HepG2 (cell line): Measurements from ENCODE around the gene SYNGR4. TPM values are rescaled to one million over a fixed set of nuclear protein-coding genes. Genes with fewer than 3 reads are reported as not detected.

Experiments
- AKAP8 ChIP-seq: sonication (generic); formaldehyde crosslinking; IDR thresholded peaks from 2 replicates; pipeline ENCODE4 v1.5.1; 2020; ENCODE audit warnings: mild to moderate bottlenecking, missing genetic modification reagents
- ATM ChIP-seq: fragments of 450-650 bp; IDR thresholded peaks from 2 replicates; pipeline ENCODE4 v1.7.1; 2017; ENCODE audit warnings: mild to moderate bottlenecking, borderline replicate concordance
- CREM ChIP-seq, 2 experiments: sonication (generic) in 1 of 2; formaldehyde crosslinking in 1 of 2; IDR thresholded peaks; 2 replicates each; pipeline versions ENCODE4 v1.4.0 to v1.6.1; 2016 to 2020; ENCODE audit warnings: antibody characterized with exemption in 1 of 2, mild to moderate bottlenecking in 1 of 2, missing genetic modification reagents in 1 of 2
- FLYWCH1 ChIP-seq: sonication (generic); formaldehyde crosslinking; IDR thresholded peaks from 2 replicates; pipeline ENCODE4 v1.8.1; 2023; ENCODE audit warnings: mild to moderate bottlenecking, missing genetic modification reagents
- GTF3A ChIP-seq: sonication (generic); formaldehyde crosslinking; conservative IDR thresholded peaks from 2 replicates; pipeline ENCODE4 v1.4.0; 2020; ENCODE audit warnings: mild to moderate bottlenecking, missing genetic modification reagents
- HIVEP1 ChIP-seq: sonication (generic); formaldehyde crosslinking; IDR thresholded peaks from 2 replicates; pipeline ENCODE4 v1.4.0; 2020; ENCODE audit warnings: mild to moderate bottlenecking, missing genetic modification reagents
- HNRNPL ChIP-seq: fragments of 200-400 bp; formaldehyde crosslinking; IDR thresholded peaks from 2 replicates; pipeline ENCODE4 v1.6.1; 2017; ENCODE audit warnings: mild to moderate bottlenecking, low read depth, low read length
- KDM3A ChIP-seq: IDR thresholded peaks from 2 replicates; pipeline ENCODE4 v1.6.1; 2018; ENCODE audit warnings: low read depth, missing compliant biosample characterization
- KLF13 ChIP-seq: sonication (generic); formaldehyde crosslinking; IDR thresholded peaks from 2 replicates; pipeline ENCODE4 v1.4.0; 2020; ENCODE audit warnings: mild to moderate bottlenecking, missing genetic modification reagents
- NFYC ChIP-seq: IDR thresholded peaks from 2 replicates; pipeline ENCODE4 v1.6.1; 2016; ENCODE audit warnings: missing genetic modification reagents, missing compliant biosample characterization
- POLR2A ChIP-seq, 2 experiments: IDR thresholded peaks; 2 replicates each; pipeline ENCODE4 v1.6.1; 2011; ENCODE audit warnings: low read depth in 2 of 2, low read length in 2 of 2, mild to moderate bottlenecking in 1 of 2, moderate library complexity in 1 of 2; ENCODE audit not compliant: insufficient read depth in 1 of 2
- RBFOX2 ChIP-seq: fragments of 200-400 bp; formaldehyde crosslinking; IDR thresholded peaks from 2 replicates; pipeline ENCODE4 v1.6.1; 2017; ENCODE audit warnings: low read depth, mild to moderate bottlenecking, low read length
- SATB2 ChIP-seq: sonication (generic); formaldehyde crosslinking; IDR thresholded peaks from 2 replicates; pipeline ENCODE4 v1.5.0; 2020; ENCODE audit warnings: missing genetic modification reagents
- SRSF9 ChIP-seq: fragments of 200-400 bp; formaldehyde crosslinking; IDR thresholded peaks from 2 replicates; pipeline ENCODE4 v1.6.1; 2018; ENCODE audit warnings: borderline replicate concordance, mild to moderate bottlenecking, low read depth, low read length; ENCODE audit not compliant: insufficient read depth, poor library complexity, severe bottlenecking
- ZEB1 ChIP-seq: IDR thresholded peaks from 2 replicates; pipeline ENCODE4 v1.6.1; 2012; ENCODE audit warnings: mild to moderate bottlenecking, low read depth, inconsistent platforms; ENCODE audit not compliant: insufficient replicate concordance
- ZFYVE20 ChIP-seq: sonication (generic); formaldehyde crosslinking; IDR thresholded peaks from 2 replicates; pipeline ENCODE4 v1.8.0; 2023; ENCODE audit warnings: low read depth, mild to moderate bottlenecking, moderate library complexity, missing genetic modification reagents, borderline replicate concordance
- ZGPAT ChIP-seq: IDR thresholded peaks from 2 replicates; pipeline ENCODE4 v1.6.1; 2016; ENCODE audit warnings: mild to moderate bottlenecking
- ZNF142 ChIP-seq: sonication (generic); formaldehyde crosslinking; IDR thresholded peaks from 2 replicates; pipeline ENCODE4 v1.4.0; 2020; ENCODE audit warnings: missing genetic modification reagents
- ZNF30 ChIP-seq: sonication (generic); formaldehyde crosslinking; IDR thresholded peaks from 2 replicates; pipeline ENCODE4 v1.5.0; 2020; ENCODE audit warnings: mild to moderate bottlenecking, missing genetic modification reagents
- ZNF329 ChIP-seq: sonication (generic); formaldehyde crosslinking; IDR thresholded peaks from 2 replicates; pipeline ENCODE4 v1.9.0; 2021; ENCODE audit warnings: low read depth, mild to moderate bottlenecking, missing genetic modification reagents
- polyA plus RNA-seq, 8 experiments: library from polyadenylated mRNA; depleted of rRNA in 3 of 8; stranded (reverse) in 7 of 8; unstranded in 1 of 8; fragments of >200 nt; fragmentation: Illumina TruSeq in 4 of 8; extraction: Trizol in 4 of 8; gene quantifications; 2 replicates each; pipeline versions ENCODE4 v1.2.1 to v1.2.3, GENCODE V29; 2011 to 2016; ENCODE audit warnings: low read depth in 4 of 8, missing spikeins in 1 of 8, mixed read lengths in 1 of 8; ENCODE audit not compliant: insufficient read depth in 1 of 8
- total RNA-seq, 5 experiments: library from RNA; depleted of rRNA; stranded (reverse); fragments of >200 nt; fragmentation: Illumina TruSeq; extraction: Trizol; gene quantifications; 2 replicates each; pipeline ENCODE4 v1.2.3, GENCODE V29; 2016; ENCODE audit warnings: low read depth in 1 of 5
- TF ChIP-seq, protein P1 (sequence below): sonication (generic); formaldehyde crosslinking; conservative IDR thresholded peaks from 2 replicates; pipeline ENCODE4 v1.4.0; 2020; ENCODE audit warnings: missing genetic modification reagents

The SYNGR4 gene
- total and polyA plus RNA-seq, 2 of the 13 experiments (the other 11 are each of a cell fraction or from before 2014, with no cell fraction given) = not detected

GRCh38 chr19:48391100-48392005 is 27.2 kb downstream of the SYNGR4 start, which contains the start of gene KDELR1 (continued):
- peak; percentile 15; the same call in 1 of the 2 replicates for TF ChIP-seq ZGPAT (CRISPR knock-in tag)
- no peak; the same call in 1 of the 2 replicates for TF ChIP-seq AKAP8 (CRISPR knock-in tag)
- 0 out of 2 replicates have a peak, but pooled peaks have one; percentile 19 for TF ChIP-seq KDM3A (CRISPR knock-in tag)
- TF ChIP-seq POLR2A (IDR thresholded peaks at IDR 0.05; ENCODE audit: insufficient read depth in 1 of 2, low read depth in 2 of 2, low read length in 2 of 2) = peak in 1 of 2 experiments; percentile 73; a peak in 3 of 4 replicates
- TF ChIP-seq GTF3A (CRISPR knock-in tag) = no peak
- no peak for TF ChIP-seq SATB2 (CRISPR knock-in tag)
- TF ChIP-seq ATM = no peak
- 0 out of 2 replicates have a peak, but pooled peaks have one; percentile 41 for TF ChIP-seq HIVEP1 (CRISPR knock-in tag)
- peak; percentile 22 for TF ChIP-seq ZEB1
- TF ChIP-seq ZNF142 (CRISPR knock-in tag) = no peak
- TF ChIP-seq SRSF9 = no peak
- TF ChIP-seq ZNF329 (CRISPR knock-in tag) = peak; percentile 5; the same call in 1 of the 2 replicates
- no peak for TF ChIP-seq ZNF30
- peak; percentile 47; the same call in 1 of the 2 replicates for TF ChIP-seq HNRNPL
- no peak for TF ChIP-seq NFYC
- TF ChIP-seq FLYWCH1 (CRISPR knock-in tag) = peak; percentile 11; the same call in 1 of the 2 replicates
- no peak for TF ChIP-seq KLF13 (CRISPR knock-in tag)
- TF ChIP-seq RBFOX2 = peak; percentile 79
- no peak for TF ChIP-seq ZFYVE20 (CRISPR knock-in tag)
- no peak for TF ChIP-seq CREM (IDR thresholded peaks at IDR 0.05)
- no peak for TF ChIP-seq CREM (CRISPR knock-in tag; IDR thresholded peaks at IDR 0.05)
- TF ChIP-seq, protein P1, sequence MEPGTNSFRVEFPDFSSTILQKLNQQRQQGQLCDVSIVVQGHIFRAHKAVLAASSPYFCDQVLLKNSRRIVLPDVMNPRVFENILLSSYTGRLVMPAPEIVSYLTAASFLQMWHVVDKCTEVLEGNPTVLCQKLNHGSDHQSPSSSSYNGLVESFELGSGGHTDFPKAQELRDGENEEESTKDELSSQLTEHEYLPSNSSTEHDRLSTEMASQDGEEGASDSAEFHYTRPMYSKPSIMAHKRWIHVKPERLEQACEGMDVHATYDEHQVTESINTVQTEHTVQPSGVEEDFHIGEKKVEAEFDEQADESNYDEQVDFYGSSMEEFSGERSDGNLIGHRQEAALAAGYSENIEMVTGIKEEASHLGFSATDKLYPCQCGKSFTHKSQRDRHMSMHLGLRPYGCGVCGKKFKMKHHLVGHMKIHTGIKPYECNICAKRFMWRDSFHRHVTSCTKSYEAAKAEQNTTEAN (CRISPR knock-in tag) = no peak
